DND-41 (cell line): ENCODE measurements around the gene C1orf198.

ENCODE experiments used
- ATAC-seq: fragments of 200-7000 bp; cut with Tn5 transposase; 3 replicates; pipeline ENCODE4 v1.9.1; 2021; ENCODE audit warnings: low read depth; ENCODE audit not compliant: insufficient read depth
- DNase-seq: peaks from one replicate; pipeline ENCODE4 v3.0.0-alpha.2; 2020
- H2AFZ ChIP-seq: 2 replicates; pipeline ENCODE4 v1.6.0; 2012; ENCODE audit warnings: low read depth, low read length
- H3K27ac ChIP-seq: 2 replicates; pipeline ENCODE4 v1.5.1; 2012; ENCODE audit warnings: low read length, inconsistent platforms
- H3K27me3 ChIP-seq: fragments of 200-600 bp; sonication (generic); 2 replicates; pipeline ENCODE4 v1.6.0; 2012; ENCODE audit warnings: low read length, mild to moderate bottlenecking, inconsistent platforms; ENCODE audit not compliant: insufficient read depth, poor library complexity
- H3K36me3 ChIP-seq: 2 replicates; pipeline ENCODE4 v1.5.1; 2012; ENCODE audit warnings: low read length, inconsistent platforms; ENCODE audit not compliant: insufficient read depth
- H3K4me1 ChIP-seq: 2 replicates; pipeline ENCODE4 v1.5.1; 2012; ENCODE audit warnings: mild to moderate bottlenecking, low read length; ENCODE audit not compliant: insufficient read depth
- H3K4me2 ChIP-seq: 2 replicates; pipeline ENCODE4 v1.6.0; 2012; ENCODE audit warnings: mild to moderate bottlenecking, moderate library complexity, low read length, inconsistent platforms; ENCODE audit not compliant: insufficient read depth
- H3K4me3 ChIP-seq, 2 experiments: fragments of 200-600 bp in 1 of 2; shearing (Covaris generic) in 1 of 2; 2 replicates each; pipeline ENCODE4 v1.5.1; 2012 to 2016; ENCODE audit warnings: inconsistent platforms in 2 of 2, low read length in 2 of 2, mild to moderate bottlenecking in 2 of 2, low read depth in 1 of 2, moderate library complexity in 1 of 2
- H3K79me2 ChIP-seq: 2 replicates; pipeline ENCODE4 v1.6.0; 2012; ENCODE audit warnings: low read length, inconsistent platforms; ENCODE audit not compliant: insufficient read depth
- H3K9ac ChIP-seq: 2 replicates; pipeline ENCODE4 v1.6.0; 2012; ENCODE audit warnings: low read depth, mild to moderate bottlenecking, inconsistent platforms, low read length, moderate library complexity
- H3K9me3 ChIP-seq: 2 replicates; pipeline ENCODE4 v1.5.1; 2012; ENCODE audit warnings: low read length, moderate library complexity, mild to moderate bottlenecking, inconsistent platforms; ENCODE audit not compliant: insufficient read depth, severe bottlenecking
- H4K20me1 ChIP-seq: 2 replicates; pipeline ENCODE4 v1.6.0; 2012; ENCODE audit warnings: low read length; ENCODE audit not compliant: insufficient read depth
- CTCF ChIP-seq: IDR thresholded peaks from 2 replicates; pipeline ENCODE4 v1.5.1; 2012; ENCODE audit warnings: borderline replicate concordance, low read length, moderate library complexity, mild to moderate bottlenecking; ENCODE audit not compliant: poor library complexity, severe bottlenecking; ENCODE audit errors: extremely low read depth
- EZH2 ChIP-seq: IDR thresholded peaks from 3 replicates; pipeline ENCODE4 v1.6.1; 2012; ENCODE audit warnings: borderline replicate concordance, low read depth, mild to moderate bottlenecking, moderate library complexity, low read length, inconsistent platforms; ENCODE audit not compliant: severe bottlenecking

C1orf198 gene

GRCh38 chr1:230790026-230790425 lies 78.3 kb downstream of the C1orf198 start:
- H3K4me3 ChIP-seq, result no peak overlapping the region
- no peak overlapping the region for H3K27ac ChIP-seq
- DNase-seq (no peak), ATAC-seq (no peak)
- H3K36me3 ChIP-seq, result no peaks in the 10 kb centered on the region
- no peaks in the 10 kb centered on the region for H3K9me3 ChIP-seq
- no peak overlapping the region for H2AFZ ChIP-seq
- TF ChIP-seq CTCF (no peak), EZH2 (no peak)
- H3K4me1 ChIP-seq, result peaks cover 4% of the 10 kb centered on the region
- H3K4me2 ChIP-seq, result no peak overlapping the region
- no peaks in the 10 kb centered on the region for H3K79me2 ChIP-seq
- H4K20me1 ChIP-seq, result no peaks in the 10 kb centered on the region
- H3K27me3 ChIP-seq, result peaks cover 8% of the 10 kb centered on the region
- H3K9ac ChIP-seq, result no peak overlapping the region

- H3K4me1 ChIP-seq, result peaks cover 4% of the 10 kb centered on the region
- no peak overlapping the region for H3K4me2 ChIP-seq
- no peaks in the 10 kb centered on the region for H3K9me3 ChIP-seq
- H3K79me2 ChIP-seq, result no peaks in the 10 kb centered on the region
- no peak overlapping the region for H3K9ac ChIP-seq
- H3K27ac ChIP-seq, result no peak overlapping the region
- peaks cover 6% of the 10 kb centered on the region for H3K27me3 ChIP-seq
- no peak for DNase-seq
- no peak overlapping the region for H3K4me3 ChIP-seq
- H2AFZ ChIP-seq, result no peak overlapping the region
- H3K36me3 ChIP-seq, result no peaks in the 10 kb centered on the region
- no peak for TF ChIP-seq EZH2
- TF ChIP-seq CTCF, result no peak
- ATAC-seq, result no peak
- no peaks in the 10 kb centered on the region for H4K20me1 ChIP-seq
Observed at GRCh38 chr1:230788561-230789275, 79.6 kb downstream of the C1orf198 start.

GRCh38 chr1:230787471-230787870 lies 80.8 kb downstream of the C1orf198 start:
- ATAC-seq (no peak), DNase-seq (no peak)
- H3K27me3 ChIP-seq, result peaks cover 6% of the 10 kb centered on the region
- peaks cover 3% of the 10 kb centered on the region for H3K4me1 ChIP-seq
- no peaks in the 10 kb centered on the region for H4K20me1 ChIP-seq
- no peaks in the 10 kb centered on the region for H3K36me3 ChIP-seq
- H3K79me2 ChIP-seq, result no peaks in the 10 kb centered on the region
- H3K4me3 ChIP-seq, result no peak overlapping the region
- H2AFZ ChIP-seq, result no peak overlapping the region
- TF ChIP-seq EZH2 (no peak), CTCF (no peak)
- H3K4me2 ChIP-seq, result no peak overlapping the region
- H3K9ac ChIP-seq, result no peak overlapping the region
- H3K9me3 ChIP-seq, result no peaks in the 10 kb centered on the region
- no peak overlapping the region for H3K27ac ChIP-seq
